Cardiac atrium fibroblast (primary cell): ENCODE measurements around the gene TSPAN13. TPM values are rescaled to one million over a fixed set of nuclear protein-coding genes. Genes with fewer than 3 reads are reported as not detected.

Experiments used
- total RNA-seq: library from RNA; depleted of rRNA; stranded (reverse); fragments of >200 nt; gene quantifications from 2 replicates; pipeline ENCODE4 v1.2.3, GENCODE V29; 2015

TSPAN13 gene
- 11.4 and 16.0 TPM in 2 replicates for total RNA-seq

DNA sequence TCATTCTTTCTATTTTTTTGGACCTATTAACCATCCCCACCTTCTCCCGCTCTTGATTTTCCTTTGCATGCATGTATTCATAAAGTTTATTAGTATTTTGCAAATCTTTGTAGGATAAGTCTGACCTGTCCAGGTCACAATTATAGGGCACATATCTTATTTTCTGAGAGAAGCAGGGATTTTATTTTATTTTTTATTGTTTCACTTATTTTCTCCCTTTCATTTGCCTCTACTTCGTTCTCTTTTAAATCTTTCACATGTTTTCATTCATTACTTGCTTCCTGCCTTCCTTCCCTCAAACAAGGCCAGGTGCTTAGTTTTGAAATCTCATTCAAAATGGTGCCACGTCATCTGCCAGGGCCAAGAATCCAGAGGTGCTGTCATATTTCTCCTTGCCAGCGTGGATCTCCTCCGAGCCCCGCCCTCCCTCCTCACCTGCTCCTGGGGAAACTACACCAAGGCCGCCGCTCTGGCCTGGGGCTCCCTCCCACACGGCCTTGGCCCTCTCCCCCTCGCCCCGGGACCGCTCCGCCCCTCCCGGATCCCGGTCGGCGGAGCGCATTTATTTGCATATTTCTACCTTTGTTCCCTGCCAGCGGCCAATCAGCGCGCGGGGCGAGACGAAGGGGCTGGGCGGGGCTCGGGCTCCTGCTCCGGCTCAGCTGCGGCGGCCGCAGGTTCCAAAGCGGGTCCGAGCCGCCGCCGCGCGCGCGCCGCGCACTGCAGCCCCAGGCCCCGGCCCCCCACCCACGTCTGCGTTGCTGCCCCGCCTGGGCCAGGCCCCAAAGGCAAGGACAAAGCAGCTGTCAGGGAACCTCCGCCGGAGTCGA, at the start of gene TSPAN13:
TSS of gene TSPAN13 (plus strand) at position 654 of the 830 bp plus-strand sequence. CDS start 213 bp downstream, outside the sequence.

DNA sequence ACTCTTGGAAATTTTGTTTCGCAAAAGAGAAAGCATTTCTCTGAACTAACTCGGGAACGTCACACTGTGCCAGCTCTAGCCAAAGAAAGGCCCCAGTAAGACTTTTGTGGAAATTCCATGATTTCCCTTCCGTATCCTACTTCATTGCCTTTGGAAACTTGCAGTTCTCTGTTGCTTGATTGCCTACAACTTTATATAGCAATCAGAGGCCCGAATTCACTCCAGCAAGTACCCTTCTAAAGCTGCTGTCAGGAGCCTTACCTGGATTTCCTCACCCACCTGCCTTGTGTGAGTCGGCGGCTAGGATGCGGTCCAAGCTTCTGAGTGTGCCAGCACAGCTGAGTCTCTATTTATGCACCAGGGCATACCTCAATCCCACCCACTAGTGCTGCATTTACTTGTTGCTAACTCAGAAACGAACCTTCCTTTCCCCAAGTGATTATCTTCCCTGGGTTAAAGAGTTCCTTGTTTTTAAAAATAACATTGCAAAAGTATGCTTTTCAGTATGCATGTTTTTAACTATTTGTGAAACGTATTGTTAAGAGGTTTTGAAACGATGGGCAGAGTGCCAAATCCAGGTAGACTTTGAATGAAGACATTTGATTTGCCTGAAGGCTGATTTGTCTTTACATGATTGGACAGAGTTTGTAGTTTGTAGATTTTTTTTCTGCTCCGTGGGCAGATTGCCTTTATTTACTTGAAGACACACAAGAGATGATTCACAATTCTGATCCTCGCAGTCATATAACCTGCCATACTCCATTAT, 51.3 kb downstream of the TSPAN13 start, which contains the start of gene AGR2:
TSS of gene AGR2 (minus strand) at position 326 of the 766 bp plus-strand sequence. CDS start 3,203 bp downstream, outside the sequence.

Other genes starting within 250 kb of the TSPAN13 start
- not detected in 2 replicates for gene LRRC72, start 226.9 kb upstream of the TSPAN13 start, total RNA-seq
- gene ANKMY2, start 108.0 kb upstream of the TSPAN13 start, total RNA-seq = 6.8 and 9.2 TPM in 2 replicates
- gene BZW2, start 107.6 kb upstream of the TSPAN13 start, total RNA-seq = 55.2 and 56.7 TPM in 2 replicates
- gene AGR2, start 51.2 kb downstream of the TSPAN13 start, total RNA-seq = not detected in 2 replicates
- gene AGR3, start 128.2 kb downstream of the TSPAN13 start, total RNA-seq = not detected in 2 replicates